HCT116 (cell line): ENCODE results near the gene KCNJ10. TPM values are rescaled to one million over a fixed set of nuclear protein-coding genes. Genes with fewer than 3 reads are reported as not detected.

Source experiments
- ATAC-seq: fragments of 200-7000 bp; cut with Tn5 transposase; 2 replicates; pipeline ENCODE4 v1.9.1; 2020; ENCODE audit warnings: mild to moderate bottlenecking, moderate library complexity
- BruUV-seq: library from RNA; stranded (reverse); fragments of 400-500 nt; replicated peaks from 2 replicates; lab custom pipeline; 2021; lab: Mats Ljungman, UMichigan
- CTCF ChIA-PET: fragments of 300-600 bp; sonication (Branson Sonifier 250); formaldehyde crosslinking; loops from one replicate; lab custom pipeline; 2021; ENCODE audit warnings: antibody characterized with exemption; lab: Charles Lee
- POLR2A ChIA-PET: fragments of 300-600, 350-600 bp; sonication (Branson Sonifier 250); formaldehyde crosslinking; loops from one replicate; lab custom pipeline; 2021; ENCODE audit warnings: antibody characterized with exemption; lab: Charles Lee
- RAD21 ChIA-PET, 2 experiments: fragments of 300-600 bp; sonication (Branson Sonifier 250); formaldehyde crosslinking; loops; one replicate each; lab custom pipeline; 2023; ENCODE audit warnings: low total read pairs in 2 of 2; ENCODE audit not compliant: uncharacterized antibody in 2 of 2, unreplicated experiment in 2 of 2, low non-redundant PET in 1 of 2; lab: Charles Lee
- DNase-seq: peaks from one replicate; pipeline ENCODE4 v3.0.0-alpha.2; 2010; ENCODE audit warnings: low read depth, low spot score
- H2AFZ ChIP-seq: fragments of 200-600 bp; shearing (Covaris generic), sonication (generic); 2 replicates; pipeline ENCODE4 v1.6.1; 2017; ENCODE audit warnings: low read depth, mixed run types, mixed read lengths, antibody characterized with exemption, low read length; ENCODE audit not compliant: poor library complexity, severe bottlenecking
- H3K27ac ChIP-seq: 2 replicates; pipeline ENCODE4 v1.5.1; 2012; ENCODE audit warnings: low read depth, low read length
- H3K27me3 ChIP-seq: fragments of 200-600 bp; sonication (generic); 2 replicates; pipeline ENCODE4 v1.6.1; 2016; ENCODE audit warnings: mixed run types, low read length, mixed read lengths; ENCODE audit not compliant: insufficient read depth
- H3K36me3 ChIP-seq, 2 experiments: fragments of 200-500 bp in 1 of 2; fragments of 200-600 bp in 1 of 2; sonication (Bioruptor generic) in 1 of 2; sonication (generic) in 1 of 2; 2 replicates each; pipeline versions ENCODE4 v1.5.1 to v1.6.1; 2014 to 2016; ENCODE audit warnings: low read length in 2 of 2, inconsistent platforms in 1 of 2, mixed read lengths in 1 of 2, mixed run types in 1 of 2; ENCODE audit not compliant: insufficient read depth in 2 of 2, control insufficient read depth in 1 of 2
- H3K4me1 ChIP-seq, 2 experiments: fragments of 200-600 bp in 1 of 2; sonication (generic) in 1 of 2; 2 replicates each; pipeline versions ENCODE4 v1.5.1 to v1.6.1; 2012 to 2017; ENCODE audit warnings: low read length in 2 of 2, inconsistent platforms in 1 of 2, mild to moderate bottlenecking in 1 of 2, mixed read lengths in 1 of 2, mixed run types in 1 of 2, moderate library complexity in 1 of 2; ENCODE audit not compliant: insufficient read depth in 2 of 2, control insufficient read depth in 1 of 2
- H3K4me2 ChIP-seq: fragments of 200-600 bp; sonication (generic); 2 replicates; pipeline ENCODE4 v1.6.1; 2017; ENCODE audit warnings: mixed run types, low read length, mixed read lengths
- H3K4me3 ChIP-seq, 2 experiments: fragments of 200-600 bp in 1 of 2; sonication (generic) in 1 of 2; replicated peaks in 1 of 2; 2 replicates each; pipeline ENCODE4 v1.5.1; 2011 to 2016; ENCODE audit warnings: low read length in 2 of 2, control low read depth in 1 of 2, low read depth in 1 of 2, mild to moderate bottlenecking in 1 of 2, mixed read lengths in 1 of 2, mixed run types in 1 of 2
- H3K79me2 ChIP-seq: fragments of 200-600 bp; sonication (generic); 2 replicates; pipeline ENCODE4 v1.6.1; 2017; ENCODE audit warnings: mild to moderate bottlenecking, mixed run types, low read length, moderate library complexity, mixed read lengths; ENCODE audit not compliant: insufficient read depth
- H3K9ac ChIP-seq: fragments of 200-600 bp; sonication (generic); 2 replicates; pipeline ENCODE4 v1.6.1; 2016; ENCODE audit warnings: low read length, mixed read lengths
- H3K9me2 ChIP-seq: fragments of 200-600 bp; sonication (generic), shearing (Covaris generic); 2 replicates; pipeline ENCODE4 v1.6.1; 2017; ENCODE audit warnings: mixed run types, mild to moderate bottlenecking, moderate library complexity; ENCODE audit not compliant: insufficient read depth
- H3K9me3 ChIP-seq, 2 experiments: fragments of 200-500 bp in 1 of 2; fragments of 200-600 bp in 1 of 2; sonication (Bioruptor generic) in 1 of 2; sonication (generic) in 1 of 2; 2 replicates each; pipeline ENCODE4 v1.6.1; 2014 to 2017; ENCODE audit warnings: low read length in 2 of 2, mixed read lengths in 2 of 2, inconsistent platforms in 1 of 2, low read depth in 1 of 2, mild to moderate bottlenecking in 1 of 2, mixed run types in 1 of 2, moderate library complexity in 1 of 2; ENCODE audit not compliant: control insufficient read depth in 1 of 2, insufficient read depth in 1 of 2
- H4K20me1 ChIP-seq: fragments of 200-600 bp; sonication (generic), shearing (Covaris generic); 2 replicates; pipeline ENCODE4 v1.6.1; 2017; ENCODE audit warnings: mixed run types, mild to moderate bottlenecking, moderate library complexity; ENCODE audit not compliant: insufficient read depth
- ATF3 ChIP-seq: IDR thresholded peaks from 2 replicates; pipeline ENCODE4 v1.6.1; 2012
- CBX3 ChIP-seq: IDR thresholded peaks from 2 replicates; pipeline ENCODE4 v1.6.1; 2012; ENCODE audit warnings: low read depth
- CEBPB ChIP-seq: IDR thresholded peaks from 2 replicates; pipeline ENCODE4 v1.6.1; 2012; ENCODE audit warnings: low read depth
- CTCF ChIP-seq, 3 experiments: fragments of 200-600 bp in 1 of 3; sonication (generic) in 1 of 3; IDR thresholded peaks in 2 of 3; conservative IDR thresholded peaks in 1 of 3; 2 replicates each; pipeline ENCODE4 v1.5.1; 2012 to 2017; ENCODE audit warnings: low read depth in 2 of 3, low read length in 2 of 3, antibody characterized with exemption in 1 of 3, borderline replicate concordance in 1 of 3, control low read depth in 1 of 3, mild to moderate bottlenecking in 1 of 3, mixed read lengths in 1 of 3, mixed run types in 1 of 3, moderate library complexity in 1 of 3; ENCODE audit not compliant: insufficient read depth in 1 of 3
- EGR1 ChIP-seq: IDR thresholded peaks from 2 replicates; pipeline ENCODE4 v1.6.1; 2012; ENCODE audit warnings: low read depth
- EZH2 ChIP-seq: fragments of 200-600 bp; sonication (generic); IDR thresholded peaks from 2 replicates; pipeline ENCODE4 v1.6.1; 2017; ENCODE audit warnings: antibody characterized with exemption, mixed run types
- EZH2phosphoT487 ChIP-seq: fragments of 200-600 bp; IDR thresholded peaks from 2 replicates; pipeline ENCODE4 v1.6.1; 2018; ENCODE audit warnings: antibody characterized with exemption, borderline replicate concordance
- FOSL1 ChIP-seq: IDR thresholded peaks from 2 replicates; pipeline ENCODE4 v1.6.1; 2012; ENCODE audit warnings: low read depth
- JUND ChIP-seq: IDR thresholded peaks from 2 replicates; pipeline ENCODE4 v1.6.1; 2012
- MAX ChIP-seq: IDR thresholded peaks from 2 replicates; pipeline ENCODE4 v1.6.1; 2012
- POLR2A ChIP-seq: IDR thresholded peaks from 2 replicates; pipeline ENCODE4 v1.7.0; 2011; ENCODE audit warnings: borderline replicate concordance; ENCODE audit not compliant: insufficient read depth, insufficient read length; ENCODE audit errors: extremely low read depth
- POLR2AphosphoS5 ChIP-seq: IDR thresholded peaks from 2 replicates; pipeline ENCODE4 v1.6.1; 2011; ENCODE audit warnings: mild to moderate bottlenecking, low read depth, low read length, moderate library complexity
- SIN3A ChIP-seq: IDR thresholded peaks from 2 replicates; pipeline ENCODE4 v1.6.1; 2012; ENCODE audit warnings: low read depth
- SP1 ChIP-seq: IDR thresholded peaks from 2 replicates; pipeline ENCODE4 v1.6.1; 2012; ENCODE audit warnings: low read depth
- SRF ChIP-seq: IDR thresholded peaks from 2 replicates; pipeline ENCODE4 v1.6.1; 2012; ENCODE audit warnings: low read depth
- TCF7L2 ChIP-seq: IDR thresholded peaks from 2 replicates; pipeline ENCODE4 v1.7.0; 2011; ENCODE audit warnings: borderline replicate concordance, inconsistent platforms; ENCODE audit not compliant: insufficient read depth, insufficient read length; ENCODE audit errors: extremely low read depth
- YY1 ChIP-seq: IDR thresholded peaks from 2 replicates; pipeline ENCODE4 v1.6.1; 2011; ENCODE audit warnings: low read length, low read depth, moderate library complexity, mild to moderate bottlenecking; ENCODE audit not compliant: insufficient replicate concordance; ENCODE audit errors: extremely low read depth
- ZBTB33 ChIP-seq: IDR thresholded peaks from 2 replicates; pipeline ENCODE4 v1.6.1; 2011; ENCODE audit warnings: mild to moderate bottlenecking, low read length, moderate library complexity; ENCODE audit not compliant: insufficient replicate concordance; ENCODE audit errors: extremely low read depth
- intact Hi-C: fragments of 100-400 bp; cut with micrococcal nuclease; formaldehyde crosslinking; loops from 2 replicates; pipeline ENCODE4 v1.10.0; 2022
- total RNA-seq: library from RNA; stranded (reverse); gene quantifications from one replicate; pipeline ENCODE4 v1.2.1, GENCODE V29; 2021; ENCODE audit not compliant: unreplicated experiment
- TF ChIP-seq, protein P1 (sequence below): IDR thresholded peaks from 2 replicates; pipeline ENCODE4 v1.6.1; 2012; ENCODE audit warnings: low read depth

KCNJ10 gene
- total RNA-seq, 1 experiment from 2014 or later = 0.57 TPM

GRCh38 chr1:160075836-160076235 is 5.9 kb upstream of the KCNJ10 start:
- Histone ChIP-seq H3K9me2 (no peaks in the 10 kb centered on the region), H3K9ac (no peak overlapping the region), H4K20me1 (no peaks in the 10 kb centered on the region), H3K4me3 (no peak overlapping the region), H3K9me3 (no peaks in the 10 kb centered on the region), H3K27ac (no peak overlapping the region), H2AFZ (no peak overlapping the region), H3K4me1 (no peaks in the 10 kb centered on the region; a peak in 1 of 4 replicates), H3K36me3 (no peaks in the 10 kb centered on the region), H3K4me2 (no peak overlapping the region), H3K79me2 (no peaks in the 10 kb centered on the region)
- no peak for DNase-seq
- POLR2A ChIA-PET = no interaction called here
- ATAC-seq = no peak
- intact Hi-C loops = no loop called here
- CTCF ChIA-PET = interaction anchor here (1.3 to 2.0 kb wide), 4 partner anchors 9 to 176 kb away, joined by 3 to 5 read pairs (median 4); no protein-coding TSS in a partner anchor
- BruUV-seq = no TSS peak
- RAD21 ChIA-PET = no interaction called here
- TF ChIP-seq CEBPB (no peak), POLR2A (no peak), POLR2AphosphoS5 (no peak), EZH2 (no peak), FOSL1 (no peak), SP1 (no peak), CTCF (IDR thresholded peaks at IDR 0.05 in 2 of 3, conservative IDR thresholded peaks at IDR 0.05 in 1 of 3; ENCODE audit: borderline replicate concordance in 1 of 3, insufficient read depth in 1 of 3, low read depth in 2 of 3, low read length in 2 of 3) (no peak), EGR1 (no peak), SIN3A (no peak), EZH2phosphoT487 (no peak), ATF3 (no peak), CBX3 (no peak), JUND (no peak), MAX (no peak), TCF7L2 (no peak), YY1 (no peak), ZBTB33 (no peak), SRF (no peak)
- TF ChIP-seq, protein P1, sequence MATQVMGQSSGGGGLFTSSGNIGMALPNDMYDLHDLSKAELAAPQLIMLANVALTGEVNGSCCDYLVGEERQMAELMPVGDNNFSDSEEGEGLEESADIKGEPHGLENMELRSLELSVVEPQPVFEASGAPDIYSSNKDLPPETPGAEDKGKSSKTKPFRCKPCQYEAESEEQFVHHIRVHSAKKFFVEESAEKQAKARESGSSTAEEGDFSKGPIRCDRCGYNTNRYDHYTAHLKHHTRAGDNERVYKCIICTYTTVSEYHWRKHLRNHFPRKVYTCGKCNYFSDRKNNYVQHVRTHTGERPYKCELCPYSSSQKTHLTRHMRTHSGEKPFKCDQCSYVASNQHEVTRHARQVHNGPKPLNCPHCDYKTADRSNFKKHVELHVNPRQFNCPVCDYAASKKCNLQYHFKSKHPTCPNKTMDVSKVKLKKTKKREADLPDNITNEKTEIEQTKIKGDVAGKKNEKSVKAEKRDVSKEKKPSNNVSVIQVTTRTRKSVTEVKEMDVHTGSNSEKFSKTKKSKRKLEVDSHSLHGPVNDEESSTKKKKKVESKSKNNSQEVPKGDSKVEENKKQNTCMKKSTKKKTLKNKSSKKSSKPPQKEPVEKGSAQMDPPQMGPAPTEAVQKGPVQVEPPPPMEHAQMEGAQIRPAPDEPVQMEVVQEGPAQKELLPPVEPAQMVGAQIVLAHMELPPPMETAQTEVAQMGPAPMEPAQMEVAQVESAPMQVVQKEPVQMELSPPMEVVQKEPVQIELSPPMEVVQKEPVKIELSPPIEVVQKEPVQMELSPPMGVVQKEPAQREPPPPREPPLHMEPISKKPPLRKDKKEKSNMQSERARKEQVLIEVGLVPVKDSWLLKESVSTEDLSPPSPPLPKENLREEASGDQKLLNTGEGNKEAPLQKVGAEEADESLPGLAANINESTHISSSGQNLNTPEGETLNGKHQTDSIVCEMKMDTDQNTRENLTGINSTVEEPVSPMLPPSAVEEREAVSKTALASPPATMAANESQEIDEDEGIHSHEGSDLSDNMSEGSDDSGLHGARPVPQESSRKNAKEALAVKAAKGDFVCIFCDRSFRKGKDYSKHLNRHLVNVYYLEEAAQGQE = no peak
- TF ChIP-seq, all 23 proteins: peak for 0
- peaks cover 16% of the 10 kb centered on the region for H3K27me3 ChIP-seq
